ENCODE measurements around the gene TRIM5. TPM values are rescaled to one million over a fixed set of nuclear protein-coding genes. Genes with fewer than 3 reads are reported as not detected.
A peak's percentile ranks its signal among the peaks of the same experiment; 100 is the strongest.

Gene TRIM5
- total RNA-seq, 1 donor from 2014 or later = 28.5 TPM

DNA sequence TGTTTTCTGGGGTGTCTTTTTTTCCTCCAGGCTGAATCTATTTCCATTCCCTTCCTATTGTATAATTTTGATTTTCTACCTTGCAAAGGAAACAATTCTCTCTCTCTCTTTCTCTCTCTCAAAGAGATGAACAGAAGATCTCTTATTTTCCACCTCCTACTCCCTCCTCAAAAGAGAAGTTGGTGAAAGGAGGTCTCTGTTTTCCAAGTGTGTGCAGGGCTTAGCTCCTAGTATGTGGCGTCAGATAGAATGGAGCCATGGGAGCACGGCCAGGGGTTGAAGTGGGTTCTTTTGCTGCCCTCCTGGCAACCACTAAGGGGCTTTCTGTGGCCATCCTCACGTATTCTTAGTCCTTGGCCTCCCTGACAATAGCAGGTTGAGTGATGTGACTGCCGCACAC lies 59.6 kb downstream of the TRIM5 start:
- no peak for DNase-seq (ENCODE audit: low read depth)
- TF ChIP-seq, protein P1, sequence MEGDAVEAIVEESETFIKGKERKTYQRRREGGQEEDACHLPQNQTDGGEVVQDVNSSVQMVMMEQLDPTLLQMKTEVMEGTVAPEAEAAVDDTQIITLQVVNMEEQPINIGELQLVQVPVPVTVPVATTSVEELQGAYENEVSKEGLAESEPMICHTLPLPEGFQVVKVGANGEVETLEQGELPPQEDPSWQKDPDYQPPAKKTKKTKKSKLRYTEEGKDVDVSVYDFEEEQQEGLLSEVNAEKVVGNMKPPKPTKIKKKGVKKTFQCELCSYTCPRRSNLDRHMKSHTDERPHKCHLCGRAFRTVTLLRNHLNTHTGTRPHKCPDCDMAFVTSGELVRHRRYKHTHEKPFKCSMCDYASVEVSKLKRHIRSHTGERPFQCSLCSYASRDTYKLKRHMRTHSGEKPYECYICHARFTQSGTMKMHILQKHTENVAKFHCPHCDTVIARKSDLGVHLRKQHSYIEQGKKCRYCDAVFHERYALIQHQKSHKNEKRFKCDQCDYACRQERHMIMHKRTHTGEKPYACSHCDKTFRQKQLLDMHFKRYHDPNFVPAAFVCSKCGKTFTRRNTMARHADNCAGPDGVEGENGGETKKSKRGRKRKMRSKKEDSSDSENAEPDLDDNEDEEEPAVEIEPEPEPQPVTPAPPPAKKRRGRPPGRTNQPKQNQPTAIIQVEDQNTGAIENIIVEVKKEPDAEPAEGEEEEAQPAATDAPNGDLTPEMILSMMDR (conservative IDR thresholded peaks at IDR 0.05; ENCODE audit: low read depth, low read length) = no peak
- peak overlapping the region; percentile 67 for H3K4me3 ChIP-seq (ENCODE audit: low read depth, low read length)

DNA sequence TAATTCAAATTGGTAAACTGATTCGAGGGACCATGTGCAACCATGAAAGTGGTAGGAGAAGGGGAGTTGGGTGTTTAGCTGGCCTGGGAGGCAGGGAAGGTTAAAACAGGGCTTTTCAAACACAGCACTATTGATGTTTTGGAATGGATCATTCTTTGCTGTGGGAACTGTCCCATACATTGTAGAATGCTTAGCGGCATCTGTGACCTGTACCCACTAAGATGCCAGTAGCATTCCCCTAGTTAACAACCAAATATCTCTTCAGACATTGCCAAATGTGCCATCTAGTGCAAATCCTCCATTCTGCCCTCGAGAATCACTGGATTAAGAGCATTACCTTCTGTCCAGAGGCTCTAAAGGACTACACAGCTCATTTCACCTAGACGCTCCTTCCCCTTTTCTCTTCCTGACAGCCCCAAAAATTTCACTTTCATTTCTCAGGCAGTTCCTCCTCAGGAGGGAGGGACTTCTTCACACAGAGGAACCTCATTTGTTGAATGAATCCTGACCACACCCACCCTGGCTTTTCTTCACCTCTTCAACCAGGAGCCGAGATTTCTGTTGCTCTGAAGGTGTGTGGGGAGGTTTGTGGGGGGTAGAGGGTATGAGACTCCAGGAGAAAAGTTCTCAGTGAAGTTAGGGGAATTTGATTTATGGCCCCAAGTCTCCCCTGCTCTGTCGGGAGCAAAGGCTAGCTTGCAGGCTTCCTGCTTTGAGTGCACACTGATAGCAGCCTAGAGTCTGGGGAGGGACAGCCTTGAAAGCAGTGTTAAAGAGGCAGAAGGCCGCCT lies 60.2 kb downstream of the TRIM5 start, which contains the start of gene TRIM34:
TRIM34 (plus strand) TSS at position 513 of the 791 bp plus-strand sequence. CDS start 7,331 bp downstream, outside the sequence.
- TF ChIP-seq, protein P1 (conservative IDR thresholded peaks at IDR 0.05; ENCODE audit: low read depth, low read length) = no peak
- peak within 1 kb of the TSS; percentile 67 for H3K4me3 ChIP-seq (ENCODE audit: low read depth, low read length)
- DNase-seq (ENCODE audit: low read depth) = no peak

DNA sequence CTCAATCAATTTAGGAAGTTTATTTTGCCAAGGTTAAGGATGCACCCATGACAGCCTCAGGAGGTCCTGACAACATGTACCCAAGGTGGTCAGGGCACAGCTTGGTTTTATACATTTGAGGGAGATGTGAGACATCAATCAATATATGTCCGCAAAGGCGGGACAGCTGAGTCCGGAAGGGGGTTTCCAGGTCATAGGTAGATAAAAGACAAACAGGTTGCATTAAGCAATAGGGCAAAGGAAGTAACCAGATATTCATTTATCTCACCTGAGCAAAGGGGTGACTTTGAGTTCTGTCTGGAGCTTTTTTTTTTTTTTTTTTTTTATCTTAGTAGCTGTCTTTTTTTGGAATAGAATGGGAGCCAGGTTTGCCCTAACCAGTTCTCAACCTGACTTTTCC lies 62.1 kb downstream of the TRIM5 start:
- DNase-seq (ENCODE audit: low read depth) = no peak
- no peak overlapping the region for H3K4me3 ChIP-seq (ENCODE audit: low read depth, low read length)
- TF ChIP-seq, protein P1 (conservative IDR thresholded peaks at IDR 0.05; ENCODE audit: low read depth, low read length) = no peak

DNA sequence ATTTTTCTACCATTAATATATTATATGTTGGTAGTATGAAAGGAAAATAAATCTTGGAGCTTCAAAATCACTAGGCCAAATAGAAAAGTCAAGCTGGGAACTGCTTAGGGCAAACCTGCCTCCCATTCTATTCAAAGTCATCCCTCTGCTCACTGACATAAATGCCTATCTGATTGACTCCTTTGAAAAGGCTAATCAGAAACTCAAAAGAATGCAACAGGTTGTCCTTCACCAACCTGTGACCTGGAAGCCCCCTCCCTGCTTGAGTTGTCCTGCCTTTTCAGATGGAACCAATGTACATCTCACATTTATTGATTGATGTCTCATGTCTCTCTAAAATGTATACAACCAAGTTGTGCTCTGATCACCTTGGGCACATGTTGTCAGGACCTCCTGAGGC lies 63.3 kb downstream of the TRIM5 start:
- H3K4me3 ChIP-seq (ENCODE audit: low read depth, low read length) = no peak overlapping the region

DNA sequence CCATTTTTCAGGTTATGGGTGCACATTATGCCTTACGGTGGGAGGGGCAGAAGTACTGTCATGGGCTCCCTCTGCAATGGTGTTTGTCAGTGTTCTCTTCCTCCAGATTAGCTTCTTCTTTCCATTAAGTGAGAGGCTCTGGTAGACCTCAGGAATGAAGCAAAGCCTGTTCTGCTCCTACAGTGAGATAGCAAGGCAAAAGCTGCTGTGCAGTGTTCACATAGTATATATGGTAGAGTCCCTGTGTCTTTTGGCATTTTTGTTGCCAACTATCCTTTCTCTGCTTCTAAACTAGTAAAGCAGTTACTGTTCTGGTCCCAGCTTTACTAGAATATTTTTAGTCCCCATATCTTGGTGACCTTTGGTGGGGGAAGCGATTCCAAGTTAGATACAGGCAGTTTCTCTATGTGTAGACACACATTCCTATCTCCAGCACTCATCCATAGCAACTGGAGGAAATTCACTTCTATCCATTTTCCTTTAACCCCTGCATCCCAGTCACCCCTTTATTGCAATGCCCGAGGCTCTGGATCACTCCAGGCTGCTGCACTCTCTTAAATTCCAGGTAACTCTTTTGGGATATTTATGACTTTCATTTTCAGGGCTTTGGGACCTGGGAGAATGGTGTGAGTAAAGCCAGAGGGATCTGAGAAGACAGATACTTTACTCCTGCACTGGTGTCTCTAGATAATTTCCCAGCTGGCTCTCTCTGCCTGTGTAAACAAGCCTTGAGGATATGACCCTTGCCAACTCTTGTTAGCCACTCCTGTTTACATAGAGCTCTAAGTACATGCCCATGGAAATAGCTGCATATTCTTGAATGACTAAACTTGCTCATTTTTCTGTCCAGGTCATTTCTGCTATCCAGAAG lies 64.0 kb downstream of the TRIM5 start:
- no peak for DNase-seq (ENCODE audit: low read depth)
- no peak overlapping the region for H3K4me3 ChIP-seq (ENCODE audit: low read depth, low read length)
- TF ChIP-seq, protein P1 (conservative IDR thresholded peaks at IDR 0.05; ENCODE audit: low read depth, low read length) = no peak

More for the DNA sequence above, 63.3 kb downstream of the TRIM5 start:
- DNase-seq (ENCODE audit: low read depth) = no peak
- TF ChIP-seq, protein P1 (conservative IDR thresholded peaks at IDR 0.05; ENCODE audit: low read depth, low read length) = no peak

DNA sequence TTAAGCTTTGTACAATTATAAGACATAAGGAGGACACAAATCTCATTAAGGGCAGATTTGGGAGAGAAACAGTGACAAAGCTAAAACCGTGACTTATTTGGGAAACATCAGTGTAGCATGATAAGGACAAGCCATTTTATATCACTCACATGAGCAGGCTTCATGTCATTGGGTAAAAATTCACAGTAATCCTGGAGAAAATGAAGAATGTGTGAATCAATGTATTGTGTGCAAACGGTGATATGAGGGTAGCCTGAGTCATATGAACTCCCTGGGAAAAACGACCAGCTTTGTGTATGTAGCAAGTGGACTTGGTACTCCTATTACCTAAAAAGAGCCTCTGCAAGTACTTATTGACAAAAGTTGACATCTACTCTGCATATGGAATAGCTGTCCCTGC lies 66.1 kb downstream of the TRIM5 start:
- no peak for DNase-seq (ENCODE audit: low read depth)
- no peak overlapping the region for H3K4me3 ChIP-seq (ENCODE audit: low read depth, low read length)
- TF ChIP-seq, protein P1 (conservative IDR thresholded peaks at IDR 0.05; ENCODE audit: low read depth, low read length) = no peak

Other genes starting within 250 kb of the TRIM5 start
- gene OR51I1, start 243.6 kb downstream of the TRIM5 start, total RNA-seq = not detected in 2 replicates
- not detected in 2 replicates for gene OR51I2, start 235.8 kb downstream of the TRIM5 start, total RNA-seq
- gene OR52D1, start 196.4 kb downstream of the TRIM5 start, total RNA-seq = not detected in 2 replicates
- gene UBQLN3, start 175.1 kb downstream of the TRIM5 start, total RNA-seq = not detected in 2 replicates
- 0.06 TPM in 1 of 2 replicates, not detected in the other for gene UBQLNL, start 168.4 kb downstream of the TRIM5 start, total RNA-seq
- gene OR52H1, start 136.5 kb downstream of the TRIM5 start, total RNA-seq = not detected in 2 replicates
- gene OR52B6, start 104.2 kb downstream of the TRIM5 start, total RNA-seq = not detected in 2 replicates
- gene TRIM6, start 88.4 kb downstream of the TRIM5 start, total RNA-seq = 1.4 and 6.3 TPM in 2 replicates
- gene TRIM34, start 60.1 kb downstream of the TRIM5 start, total RNA-seq = 2.4 and 7.8 TPM in 2 replicates
- gene TRIM22, start 4.7 kb upstream of the TRIM5 start, total RNA-seq = 8.2 and 18.9 TPM in 2 replicates
- gene OR56B1, start 51.4 kb upstream of the TRIM5 start, total RNA-seq = not detected in 2 replicates
- not detected in 2 replicates for gene OR52N4, start 69.2 kb upstream of the TRIM5 start, total RNA-seq
- gene OR52N5, start 98.3 kb upstream of the TRIM5 start, total RNA-seq = not detected in 2 replicates
- gene OR52N1, start 106.2 kb upstream of the TRIM5 start, total RNA-seq = not detected in 2 replicates
- gene OR52N2, start 123.8 kb upstream of the TRIM5 start, total RNA-seq = not detected in 2 replicates
- gene OR52E6, start 156.8 kb upstream of the TRIM5 start, total RNA-seq = not detected in 2 replicates
- gene OR52E8, start 172.6 kb upstream of the TRIM5 start, total RNA-seq = not detected in 2 replicates
- gene OR52E4, start 195.6 kb upstream of the TRIM5 start, total RNA-seq = not detected in 2 replicates
- not detected in 2 replicates for gene OR52E5, start 208.1 kb upstream of the TRIM5 start, total RNA-seq